ENCODE measurements around the gene RALGDS.
"Not testable (repeated sequence)": the region's sequence is repeated elsewhere in the genome, so short reads cannot be mapped to it uniquely, and the experiment has no call there.

DNA sequence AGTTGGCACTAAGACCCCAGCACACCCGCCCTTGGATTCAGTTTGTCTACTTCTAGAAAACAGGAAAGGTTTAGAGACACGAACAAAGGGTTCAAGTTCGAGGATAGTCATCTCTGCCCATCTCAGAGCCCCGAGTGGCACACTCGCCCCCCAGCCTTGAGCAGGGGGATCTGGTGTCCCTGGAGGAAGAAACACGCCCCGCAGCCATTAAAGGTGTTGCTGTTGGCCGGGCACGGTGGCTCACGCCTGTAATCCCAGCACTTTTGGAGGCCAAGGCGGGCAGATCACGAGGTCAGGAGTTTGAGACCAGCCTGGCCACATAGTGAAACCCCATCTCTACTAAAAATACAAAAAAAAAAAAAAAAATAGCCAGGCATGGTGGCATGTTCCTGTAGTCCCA is 48.6 kb upstream of the RALGDS start:
- not testable (repeated sequence) for TF ChIP-seq ATF7 (IDR thresholded peaks at IDR 0.05); TEAD1 (CRISPR knock-in tag; IDR thresholded peaks at IDR 0.05); ZNF274 (IDR thresholded peaks at IDR 0.05; ENCODE audit: borderline replicate concordance, low read depth, low read length); TAF1 (IDR thresholded peaks at IDR 0.05; ENCODE audit: control insufficient read depth, extremely low read depth, insufficient read depth, low read length, severe bottlenecking)
